ENCODE results near the gene SLN.

SLN gene

DNA sequence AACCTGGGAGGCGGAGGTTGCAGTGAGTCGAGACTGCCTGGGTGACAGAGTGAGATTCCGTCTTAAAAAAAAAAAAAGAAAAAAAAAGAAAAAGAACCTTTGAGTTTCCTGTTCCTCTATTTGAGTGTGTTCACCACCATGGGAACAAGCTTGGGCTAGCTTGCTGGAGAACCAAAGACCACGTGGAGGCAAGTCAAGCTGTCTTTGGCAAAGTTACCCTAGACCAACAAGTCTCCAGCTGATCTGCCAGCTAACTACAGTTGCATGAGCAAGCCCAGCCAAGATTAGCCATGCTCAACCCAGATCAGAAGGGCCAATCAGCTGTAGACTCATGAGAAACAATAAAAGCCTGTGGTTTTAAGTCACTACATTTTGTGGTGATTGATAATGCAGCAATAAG lies 29.7 kb downstream of the SLN start:
- DNase-seq = no peak

DNA sequence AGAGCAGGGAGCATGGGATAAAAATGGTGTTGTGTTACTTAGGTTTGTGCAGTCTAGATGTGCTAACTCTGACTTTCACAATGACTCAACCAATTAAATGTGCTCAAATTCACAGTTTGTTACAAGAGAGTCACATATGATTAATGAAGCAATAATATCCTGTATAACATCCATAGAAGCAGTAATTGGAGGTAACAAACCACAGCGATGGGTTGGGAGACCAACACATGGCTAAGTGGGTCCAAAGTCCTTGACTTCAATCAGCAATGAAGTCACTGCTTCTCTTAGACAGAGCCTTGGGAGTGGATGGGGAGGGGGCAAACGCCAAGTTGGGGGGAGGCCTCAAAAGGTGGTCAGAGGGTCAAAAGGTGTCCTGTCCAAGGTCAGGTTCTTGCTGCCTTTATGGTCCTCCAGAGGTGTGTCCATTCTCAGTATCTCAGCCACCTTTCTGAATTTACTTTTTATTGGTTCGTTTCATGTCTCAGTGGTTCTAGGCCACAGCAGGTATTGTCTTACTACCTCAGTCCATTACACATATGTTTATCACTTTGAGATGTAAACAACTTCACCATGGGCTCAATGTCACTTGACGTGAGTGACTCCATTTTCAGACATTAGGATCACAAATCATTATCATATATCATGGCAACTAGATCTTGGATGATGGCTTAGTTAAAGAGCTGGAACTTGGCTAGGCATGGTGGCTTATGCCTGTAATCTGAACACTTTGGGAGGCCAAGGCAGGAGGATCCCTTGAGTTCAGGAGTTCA lies 32.4 kb downstream of the SLN start:
- DNase-seq = no peak

DNA sequence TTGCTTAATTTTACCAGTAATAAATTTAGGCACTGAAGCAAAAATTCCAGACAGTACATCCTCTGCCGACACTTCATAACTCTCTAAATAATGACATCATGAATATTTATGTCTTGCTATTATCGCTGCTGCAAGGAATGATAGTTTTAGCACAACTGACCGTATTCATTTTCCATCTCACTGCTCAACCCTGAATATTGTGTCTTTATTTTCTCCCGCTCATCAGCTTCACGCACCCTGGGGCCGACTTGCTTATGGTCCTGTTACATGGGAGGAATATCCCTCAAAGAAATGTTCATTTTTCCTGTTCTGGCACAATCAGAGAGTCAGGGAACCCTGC lies 33.3 kb downstream of the SLN start:
- no peak for DNase-seq

DNA sequence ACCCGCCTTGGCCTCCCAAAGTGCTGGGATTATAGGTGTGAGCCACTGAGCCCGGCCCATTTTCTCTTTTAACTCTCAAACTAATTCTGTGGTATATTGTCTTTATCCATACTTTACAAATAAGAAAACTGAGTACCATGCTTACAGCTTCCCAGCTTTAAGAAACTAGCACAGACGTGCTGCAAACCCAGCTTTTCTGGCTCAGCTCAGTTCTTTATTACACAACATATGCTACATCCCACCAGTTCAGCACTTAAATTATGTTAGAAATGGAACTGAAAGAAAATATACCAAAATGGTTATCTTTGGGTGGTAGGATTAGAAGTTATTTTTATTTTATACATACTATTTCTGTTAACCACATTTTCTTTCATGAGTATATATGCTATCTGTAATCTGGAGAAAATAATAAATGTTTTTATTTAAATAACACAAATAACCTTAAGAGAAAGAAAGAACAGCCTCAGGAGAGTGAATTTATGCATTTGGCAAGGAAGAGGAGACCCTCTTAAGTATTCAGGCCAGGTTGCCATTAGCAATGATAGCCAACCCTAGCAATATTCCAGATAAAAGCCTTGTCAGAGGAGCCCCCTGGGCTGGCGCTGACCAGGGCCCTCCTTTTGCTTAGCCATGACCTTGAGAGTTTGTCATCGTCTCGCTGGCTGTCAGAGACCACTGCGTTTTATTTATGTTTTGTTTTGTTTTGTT lies 33.8 kb downstream of the SLN start:
- no peak for DNase-seq

DNA sequence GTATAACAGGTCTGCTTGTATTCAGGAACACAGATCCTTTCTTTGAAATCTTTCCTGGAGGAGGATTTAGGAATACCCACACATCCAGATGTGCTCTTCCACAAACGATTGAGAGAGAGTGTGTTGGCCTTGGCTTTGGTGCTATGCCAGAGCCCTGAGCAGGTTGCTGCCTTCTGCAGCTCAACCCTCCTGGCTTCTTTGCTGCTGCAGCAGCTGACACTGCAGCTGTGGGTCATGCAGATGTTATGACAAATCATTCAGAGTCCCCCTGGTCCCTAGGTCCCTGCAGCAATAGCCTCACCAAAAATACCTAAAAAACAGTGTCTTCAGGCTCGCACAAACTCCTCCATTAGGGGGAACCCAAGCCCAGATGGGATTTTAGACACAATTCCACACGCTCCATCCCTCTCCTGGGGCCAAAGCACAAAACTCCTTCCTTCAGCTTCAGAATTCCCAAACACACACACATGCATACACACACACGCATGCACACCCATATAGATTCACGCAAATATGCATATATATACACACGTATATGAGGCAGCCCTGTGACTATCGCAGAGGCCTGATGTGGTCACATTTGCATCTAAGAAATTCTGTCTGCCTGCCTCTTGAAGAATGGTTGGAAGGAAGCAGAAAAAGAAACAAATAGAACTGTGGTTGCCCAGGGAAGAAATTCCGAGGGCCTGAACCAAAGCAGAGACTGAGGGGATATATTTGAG lies 35.4 kb downstream of the SLN start:
- no peak for DNase-seq

DNA sequence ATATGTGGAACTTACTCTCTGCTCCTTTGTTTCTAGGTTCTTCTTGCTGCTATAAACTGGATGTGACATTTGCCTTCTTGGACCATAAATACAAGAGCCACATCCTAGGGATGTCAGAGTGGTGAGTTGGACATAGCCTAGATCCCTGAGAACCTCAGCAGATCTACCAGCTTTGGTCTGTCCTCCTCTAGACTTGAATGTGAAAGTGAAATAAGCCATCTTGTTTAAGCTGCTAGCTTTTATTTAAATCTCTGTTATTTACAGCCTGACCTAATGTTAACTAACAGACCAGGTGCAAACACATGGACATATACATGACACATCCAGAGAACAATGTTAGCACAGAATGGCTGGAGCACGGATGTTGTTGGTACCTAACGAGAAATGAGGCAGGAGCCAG lies 36.0 kb downstream of the SLN start:
- DNase-seq = no peak

DNA sequence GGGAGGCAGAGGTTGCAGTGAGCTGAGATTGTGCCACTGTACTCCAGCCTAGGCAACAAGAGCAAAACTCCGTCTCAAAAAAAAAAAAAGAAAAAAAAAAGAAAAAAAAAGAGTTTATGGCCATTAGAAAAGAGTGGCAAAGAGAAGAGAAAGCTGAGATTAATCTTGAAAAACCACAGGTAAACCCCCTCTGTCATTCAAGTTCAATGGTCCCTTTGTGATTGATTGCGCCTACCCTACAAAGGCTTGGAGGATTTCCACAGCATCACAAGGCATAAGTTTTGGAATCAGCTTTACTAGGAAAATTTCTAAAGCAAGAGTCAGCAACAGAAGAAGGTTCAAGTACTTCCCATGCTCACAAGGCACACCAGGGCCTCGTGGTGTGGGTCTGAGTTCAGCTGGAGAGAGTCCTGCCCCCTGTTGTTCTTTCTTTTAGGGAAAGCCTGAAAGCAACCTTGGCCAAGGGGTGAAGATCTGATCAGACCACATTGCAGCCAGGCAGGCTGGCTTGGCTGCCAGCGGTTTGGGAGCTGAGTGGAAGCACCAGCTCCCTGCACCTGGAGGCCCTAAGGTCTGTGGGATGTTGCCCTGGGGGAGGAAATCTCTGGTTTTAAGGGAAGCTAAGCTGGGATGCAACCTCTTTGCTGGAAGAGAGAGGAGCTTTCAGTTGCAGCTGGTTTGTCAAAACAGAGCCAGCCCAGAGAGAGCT lies 41.8 kb downstream of the SLN start:
- no peak for DNase-seq

DNA sequence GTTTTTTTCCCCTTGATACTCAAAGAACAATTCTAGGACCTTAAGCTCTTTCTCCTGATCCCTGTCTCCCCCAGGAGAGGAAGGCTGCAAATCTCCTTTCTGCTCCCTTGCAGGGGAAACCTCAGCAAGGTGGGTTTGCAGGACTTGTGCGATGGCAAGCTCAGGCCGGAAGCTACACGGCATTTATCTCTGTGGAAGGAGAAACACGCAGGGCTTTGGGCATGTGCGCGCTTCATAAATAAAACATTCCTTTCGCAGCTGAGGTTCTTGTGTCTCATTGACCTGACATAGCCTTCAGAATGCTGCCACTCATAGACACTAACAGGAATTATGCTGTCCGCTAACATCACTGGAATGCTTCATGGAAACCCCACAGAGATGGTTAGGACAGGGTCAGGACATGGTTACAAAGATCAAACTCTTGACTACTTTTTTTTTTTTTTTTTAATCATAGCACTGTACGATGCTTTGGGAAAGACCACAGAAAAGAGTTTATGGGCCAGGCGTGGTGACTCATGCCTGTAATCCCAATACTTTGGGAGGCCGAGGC lies 42.6 kb downstream of the SLN start:
- DNase-seq = no peak

DNA sequence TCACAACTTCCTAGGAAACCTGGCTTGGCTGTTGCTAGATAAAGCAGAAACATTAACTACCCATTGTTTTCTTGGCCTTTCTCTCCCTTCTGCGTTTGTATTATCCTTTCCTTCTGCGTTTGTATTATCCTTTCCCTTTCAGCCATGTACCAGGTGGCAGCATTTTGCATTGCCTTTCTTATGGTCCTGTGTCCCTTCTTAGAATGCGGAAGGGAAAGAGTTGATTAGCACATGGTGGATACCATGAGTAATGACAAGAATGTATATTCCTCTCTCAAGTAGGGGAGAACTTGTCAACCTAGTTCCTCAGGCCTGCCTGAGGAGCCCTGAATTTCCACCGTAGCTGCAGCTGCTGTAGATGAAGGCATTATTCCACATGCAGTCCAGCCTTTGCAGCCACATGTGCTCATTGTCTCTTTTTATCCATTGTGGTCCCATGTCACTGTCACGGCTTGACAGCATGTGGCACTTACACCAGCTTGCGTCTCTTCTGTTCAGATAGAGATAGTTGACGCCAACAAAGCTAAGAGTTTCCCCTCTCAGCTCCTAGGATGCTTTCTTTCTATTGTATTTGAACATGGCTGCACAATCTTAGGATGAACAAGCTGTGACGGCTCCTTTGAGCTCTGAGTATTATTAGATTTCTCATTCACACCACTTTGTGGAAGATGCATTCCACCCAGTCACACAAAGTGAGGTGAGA lies 44.8 kb downstream of the SLN start:
- DNase-seq = no peak

DNA sequence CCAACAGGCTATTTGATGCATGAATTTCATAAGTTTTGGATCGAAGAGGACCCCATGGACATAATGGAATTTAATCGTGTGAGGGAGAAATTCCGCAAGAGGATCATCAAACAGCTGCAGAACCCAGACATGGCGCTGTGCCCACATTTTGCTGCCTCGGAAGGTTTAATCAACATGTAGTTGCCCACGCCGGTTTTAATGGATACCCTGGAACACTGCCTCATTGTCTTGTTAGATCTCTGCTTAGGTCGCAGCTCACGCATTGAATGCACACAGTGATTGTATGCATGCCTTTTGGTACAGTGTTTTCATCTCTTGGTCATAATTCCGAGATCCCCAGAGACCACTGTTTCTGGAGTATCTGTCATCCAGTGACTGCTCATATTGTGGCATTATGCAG lies 46.8 kb downstream of the SLN start:
- no peak for DNase-seq

DNA sequence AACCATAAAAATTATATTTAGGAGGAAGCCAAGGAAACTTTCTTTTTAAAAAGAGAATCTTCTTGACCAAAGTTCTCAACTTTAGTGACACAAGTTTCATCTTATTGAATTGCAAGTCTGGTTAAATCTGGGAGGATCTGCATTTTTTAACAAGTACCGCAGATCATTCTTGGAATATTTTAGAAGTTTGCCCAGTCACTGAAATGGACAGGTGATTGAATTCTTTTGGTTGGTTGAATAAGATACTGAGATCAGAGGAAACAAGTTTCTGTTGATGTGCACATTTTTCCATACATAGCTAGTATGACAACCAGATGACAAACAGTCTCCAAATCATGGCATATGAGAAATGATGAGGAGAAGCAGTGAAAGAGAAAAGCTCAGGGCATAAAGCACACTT lies 50.2 kb downstream of the SLN start:
- no peak for DNase-seq

DNA sequence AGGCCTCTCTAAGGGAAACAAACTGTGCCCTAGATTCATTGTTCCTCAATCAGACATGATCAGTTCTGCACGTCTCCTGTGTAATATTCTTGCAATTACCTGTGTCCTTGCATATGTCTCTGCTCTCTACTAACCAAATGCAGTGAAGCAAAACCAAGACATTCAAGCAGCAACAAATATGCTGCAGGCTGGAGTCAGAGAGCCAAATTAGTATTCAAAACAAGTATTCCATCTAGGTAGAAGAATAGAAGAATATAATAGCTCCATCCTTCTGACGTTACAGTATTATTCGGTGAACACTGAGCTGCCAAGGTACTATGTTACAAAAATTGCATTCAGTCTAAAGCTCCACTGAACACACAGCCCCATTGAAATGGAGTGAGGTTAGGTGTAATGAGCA lies 51.8 kb downstream of the SLN start:
- DNase-seq = no peak

DNA sequence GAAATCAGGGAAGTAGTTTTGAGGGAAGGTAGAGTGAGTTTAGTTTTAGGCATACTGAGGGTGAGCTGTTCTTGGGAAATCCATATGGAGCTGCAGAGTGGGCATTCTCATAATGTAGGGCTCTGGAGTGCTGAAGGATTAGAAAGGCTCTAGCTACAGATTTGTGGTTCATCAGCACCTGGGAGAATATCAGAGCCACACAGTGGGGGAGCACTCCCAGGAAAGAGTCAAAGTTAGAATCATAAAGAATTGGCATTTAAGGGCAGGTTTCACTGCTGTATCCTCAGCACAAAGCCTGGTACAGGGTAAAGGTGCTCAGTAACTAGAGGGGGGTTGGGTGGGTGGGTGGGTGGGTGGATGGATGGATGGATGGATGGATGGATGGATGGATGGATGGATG lies 52.5 kb downstream of the SLN start:
- no peak for DNase-seq

All from CD4-positive, alpha-beta T cell treated with Interferon alpha-2 for 1 hour (primary cell).